Measurements from ENCODE around the gene GALNT18. TPM values are rescaled to one million over a fixed set of nuclear protein-coding genes. Genes with fewer than 3 reads are reported as not detected.

GALNT18 gene
- total and polyA plus RNA-seq, 2 donors (not counting 3 experiments of a cell fraction or from before 2014, with no cell fraction given): 0.17 to 0.18 TPM

- no TSS peak for BruUV-seq (replicated peaks)
- no peaks in the 10 kb centered on the region for H3K9me3 ChIP-seq (replicated peaks; ENCODE audit: control insufficient read depth, insufficient read depth, low read length)
Measured at GRCh38 chr11:11380883-11381282, 240.9 kb downstream of the GALNT18 start.

More at GRCh38 chr11:11380883-11381282, 240.9 kb downstream of the GALNT18 start:
- Histone ChIP-seq H3K27me3 (ENCODE audit: control insufficient read depth in 2 of 2, insufficient read depth in 2 of 2, low read length in 2 of 2) (no peaks in the 10 kb centered on the region), H3K4me1 (ENCODE audit: control insufficient read depth, extremely low read depth, insufficient read depth, low read length) (no peaks in the 10 kb centered on the region), H3K79me2 (ENCODE audit: control insufficient read depth, insufficient read depth, low read length) (no peaks in the 10 kb centered on the region), H3K4me2 (ENCODE audit: insufficient read depth, low read length) (no peak overlapping the region), H3K4me3 (replicated peaks in 1 of 3; ENCODE audit: insufficient read depth in 1 of 3, low read depth in 1 of 3, low read length in 3 of 3) (no peak overlapping the region), H3K9me1 (replicated peaks; ENCODE audit: control insufficient read depth, extremely low read depth, insufficient read depth, low read length) (no peaks in the 10 kb centered on the region), H3K9ac (replicated peaks; ENCODE audit: extremely low read depth, insufficient read depth, low read length) (no peak overlapping the region), H3K36me3 (ENCODE audit: control insufficient read depth in 2 of 2, extremely low read depth in 1 of 2, insufficient read depth in 2 of 2, low read length in 2 of 2) (no peaks in the 10 kb centered on the region), H3K27ac (ENCODE audit: insufficient read depth, low read depth, low read length) (no peak overlapping the region), H4K20me1 (replicated peaks; ENCODE audit: control insufficient read depth, extremely low read depth, insufficient read depth, low read length) (no peaks in the 10 kb centered on the region), H2AFZ (ENCODE audit: low read depth, low read length) (no peak overlapping the region)
- POLR2A ChIA-PET: no interaction called here
- intact Hi-C loops (cut with micrococcal nuclease) (no loop called here), dilution Hi-C loops (cut with MboI; ENCODE audit: extremely low pct_ligation_motif_present, low sequenced_read_pairs) (no loop called here)
- no peak for FAIRE-seq
- no peak for DNase-seq (ENCODE audit: low read depth, low spot score)
- CTCF ChIA-PET: interaction anchor here (1.1 kb wide), 1 partner anchor 9 kb away, joined by 3 read pairs; no protein-coding TSS in a partner anchor
- TF ChIP-seq JUN (IDR thresholded peaks at IDR 0.05; ENCODE audit: borderline replicate concordance, insufficient read depth, insufficient read length, low read depth) (no peak), POLR2A (IDR thresholded peaks at IDR 0.05; ENCODE audit: low read depth, low read length) (no peak), FOS (IDR thresholded peaks at IDR 0.05; ENCODE audit: borderline replicate concordance, insufficient read depth, low read length) (no peak), POLR2AphosphoS5 (IDR thresholded peaks at IDR 0.05; ENCODE audit: insufficient read depth, low read depth, low read length) (no peak), EZH2 (IDR thresholded peaks at IDR 0.05; ENCODE audit: borderline replicate concordance, low read depth, low read length, severe bottlenecking) (no peak), GATA2 (IDR thresholded peaks at IDR 0.05; ENCODE audit: insufficient read depth, insufficient read length, low read depth, low read length) (no peak), MYC (IDR thresholded peaks at IDR 0.05; ENCODE audit: low read depth, low read length) (no peak)
- TF ChIP-seq, protein P1, sequence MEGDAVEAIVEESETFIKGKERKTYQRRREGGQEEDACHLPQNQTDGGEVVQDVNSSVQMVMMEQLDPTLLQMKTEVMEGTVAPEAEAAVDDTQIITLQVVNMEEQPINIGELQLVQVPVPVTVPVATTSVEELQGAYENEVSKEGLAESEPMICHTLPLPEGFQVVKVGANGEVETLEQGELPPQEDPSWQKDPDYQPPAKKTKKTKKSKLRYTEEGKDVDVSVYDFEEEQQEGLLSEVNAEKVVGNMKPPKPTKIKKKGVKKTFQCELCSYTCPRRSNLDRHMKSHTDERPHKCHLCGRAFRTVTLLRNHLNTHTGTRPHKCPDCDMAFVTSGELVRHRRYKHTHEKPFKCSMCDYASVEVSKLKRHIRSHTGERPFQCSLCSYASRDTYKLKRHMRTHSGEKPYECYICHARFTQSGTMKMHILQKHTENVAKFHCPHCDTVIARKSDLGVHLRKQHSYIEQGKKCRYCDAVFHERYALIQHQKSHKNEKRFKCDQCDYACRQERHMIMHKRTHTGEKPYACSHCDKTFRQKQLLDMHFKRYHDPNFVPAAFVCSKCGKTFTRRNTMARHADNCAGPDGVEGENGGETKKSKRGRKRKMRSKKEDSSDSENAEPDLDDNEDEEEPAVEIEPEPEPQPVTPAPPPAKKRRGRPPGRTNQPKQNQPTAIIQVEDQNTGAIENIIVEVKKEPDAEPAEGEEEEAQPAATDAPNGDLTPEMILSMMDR (IDR thresholded peaks at IDR 0.05; ENCODE audit: extremely low read depth in 1 of 2, insufficient read depth in 1 of 2, low read depth in 1 of 2, low read length in 2 of 2): no peak
- TF ChIP-seq, protein P2, sequence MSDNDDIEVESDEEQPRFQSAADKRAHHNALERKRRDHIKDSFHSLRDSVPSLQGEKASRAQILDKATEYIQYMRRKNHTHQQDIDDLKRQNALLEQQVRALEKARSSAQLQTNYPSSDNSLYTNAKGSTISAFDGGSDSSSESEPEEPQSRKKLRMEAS (IDR thresholded peaks at IDR 0.05; ENCODE audit: insufficient read depth, insufficient read length): no peak

Data from endothelial cell of umbilical vein (primary cell).